GM10248 (cell line): ENCODE measurements around the gene GOLPH3.

Source experiments
- CTCF ChIA-PET: fragments of 300-600 bp; sonication (Branson Sonifier 250); formaldehyde crosslinking; extraction: SDS; loops from one replicate; lab custom pipeline; 2021; ENCODE audit warnings: antibody characterized with exemption; lab: Yijun Ruan, JAX
- POLR2A ChIA-PET: fragments of 350-650 bp; sonication (Branson Sonifier 250); formaldehyde crosslinking; extraction: SDS; loops from one replicate; lab custom pipeline; 2020; ENCODE audit warnings: antibody characterized with exemption; lab: Yijun Ruan, JAX
- DNase-seq: peaks from one replicate; pipeline ENCODE4 v3.0.0; 2012; ENCODE audit errors: extremely low spot score
- TF ChIP-seq, protein P1 (sequence below): IDR thresholded peaks from 2 replicates; pipeline ENCODE4 v1.5.1; 2012; ENCODE audit warnings: mild to moderate bottlenecking, low read depth; ENCODE audit errors: extremely low read depth, missing control alignments, control extremely low read depth

GOLPH3 gene

DNA sequence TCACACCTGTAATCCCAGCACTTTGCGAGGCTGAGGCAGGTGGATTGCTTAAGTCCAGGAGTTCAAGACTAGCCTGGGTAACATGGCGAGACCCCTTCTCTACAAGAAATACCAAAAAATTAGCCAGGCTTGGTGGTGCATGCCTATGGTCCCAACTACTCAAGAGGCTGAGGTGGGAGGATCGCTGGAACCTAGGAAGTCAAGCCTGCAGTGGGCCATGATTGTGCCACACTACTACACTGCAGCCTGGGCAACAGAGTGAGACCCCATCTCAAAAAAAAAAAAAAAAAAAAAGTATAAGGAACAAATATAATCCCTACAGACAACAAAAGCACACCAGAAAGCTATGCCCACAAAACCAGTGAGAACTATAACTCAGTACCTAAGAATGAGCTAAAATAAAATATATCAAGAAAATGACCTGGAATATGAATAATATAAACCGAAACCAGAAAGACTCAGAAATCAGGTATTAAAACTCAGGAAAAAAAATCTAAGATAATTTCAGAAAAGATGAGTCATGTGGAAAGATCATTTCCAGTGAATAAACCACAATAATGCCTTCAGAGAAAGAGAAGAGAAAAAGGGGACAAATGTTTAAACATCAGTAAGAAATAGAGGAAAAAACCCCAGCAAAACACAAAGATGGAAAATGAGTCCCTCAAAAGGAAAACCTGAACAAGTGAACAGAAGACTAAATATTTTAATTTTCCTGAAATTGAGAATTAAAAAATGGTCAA lies 57.4 kb downstream of the GOLPH3 start:
- no peak for DNase-seq
- ChIA-PET POLR2A (no interaction called here), CTCF (interaction anchor here (0.7 to 2.2 kb wide), 3 partner anchors 9 to 647 kb away, joined by 3 to 10 read pairs (median 3); no protein-coding TSS in a partner anchor)

GRCh38 chr5:32115985-32116384 lies 58.1 kb downstream of the GOLPH3 start:
- POLR2A ChIA-PET: no interaction called here
- no peak for DNase-seq
- TF ChIP-seq, protein P1, sequence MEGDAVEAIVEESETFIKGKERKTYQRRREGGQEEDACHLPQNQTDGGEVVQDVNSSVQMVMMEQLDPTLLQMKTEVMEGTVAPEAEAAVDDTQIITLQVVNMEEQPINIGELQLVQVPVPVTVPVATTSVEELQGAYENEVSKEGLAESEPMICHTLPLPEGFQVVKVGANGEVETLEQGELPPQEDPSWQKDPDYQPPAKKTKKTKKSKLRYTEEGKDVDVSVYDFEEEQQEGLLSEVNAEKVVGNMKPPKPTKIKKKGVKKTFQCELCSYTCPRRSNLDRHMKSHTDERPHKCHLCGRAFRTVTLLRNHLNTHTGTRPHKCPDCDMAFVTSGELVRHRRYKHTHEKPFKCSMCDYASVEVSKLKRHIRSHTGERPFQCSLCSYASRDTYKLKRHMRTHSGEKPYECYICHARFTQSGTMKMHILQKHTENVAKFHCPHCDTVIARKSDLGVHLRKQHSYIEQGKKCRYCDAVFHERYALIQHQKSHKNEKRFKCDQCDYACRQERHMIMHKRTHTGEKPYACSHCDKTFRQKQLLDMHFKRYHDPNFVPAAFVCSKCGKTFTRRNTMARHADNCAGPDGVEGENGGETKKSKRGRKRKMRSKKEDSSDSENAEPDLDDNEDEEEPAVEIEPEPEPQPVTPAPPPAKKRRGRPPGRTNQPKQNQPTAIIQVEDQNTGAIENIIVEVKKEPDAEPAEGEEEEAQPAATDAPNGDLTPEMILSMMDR: no peak
- CTCF ChIA-PET: interaction anchor here (2.2 kb wide), 1 partner anchor 9 kb away, joined by 10 read pairs; no protein-coding TSS in a partner anchor

More for the DNA sequence above, 57.4 kb downstream of the GOLPH3 start:
- TF ChIP-seq, protein P1: no peak

- DNase-seq: no peak
- POLR2A ChIA-PET: no interaction called here
- CTCF ChIA-PET: interaction anchor here (0.9 to 3.8 kb wide), 3 partner anchors 12 to 19 kb away, joined by 3 to 21 read pairs (median 5); no protein-coding TSS in a partner anchor
- TF ChIP-seq, protein P1: no peak
Observed at GRCh38 chr5:32110111-32110696, 63.9 kb downstream of the GOLPH3 start.

GRCh38 chr5:32109236-32109635 lies 64.9 kb downstream of the GOLPH3 start:
- DNase-seq: no peak
- TF ChIP-seq, protein P1: no peak
- POLR2A ChIA-PET: no interaction called here
- CTCF ChIA-PET: interaction anchor here (0.9 to 3.8 kb wide), 5 partner anchors 11 to 123 kb away, joined by 3 to 21 read pairs (median 3); no protein-coding TSS in a partner anchor

- POLR2A ChIA-PET: no interaction called here
- CTCF ChIA-PET: interaction anchor here (1.2 to 3.8 kb wide), 6 partner anchors 7 to 124 kb away, joined by 3 to 21 read pairs (median 8); no protein-coding TSS in a partner anchor
- DNase-seq: no peak
- TF ChIP-seq, protein P1: no peak
Observed at GRCh38 chr5:32108167-32108566, 66.0 kb downstream of the GOLPH3 start.

- DNase-seq: no peak
- ChIA-PET CTCF (interaction anchor here (1.1 to 3.8 kb wide), 7 partner anchors 8 to 509 kb away, joined by 3 to 21 read pairs (median 5); no protein-coding TSS in a partner anchor), POLR2A (no interaction called here)
- TF ChIP-seq, protein P1: no peak
Observed at GRCh38 chr5:32107291-32107690, 66.8 kb downstream of the GOLPH3 start.
